OCI-LY7 (cell line): ENCODE data around the gene DOHH.

ENCODE experiments used
- EZH2phosphoT487 ChIP-seq: fragments of 200-600 bp; sonication (generic); IDR thresholded peaks from 2 replicates; pipeline ENCODE4 v1.6.1; 2018; ENCODE audit warnings: low read depth, borderline replicate concordance, mild to moderate bottlenecking, mixed run types, antibody characterized with exemption, low read length, moderate library complexity, mixed read lengths
- TF ChIP-seq, protein P1 (sequence below): fragments of 200-600 bp; sonication (generic); conservative IDR thresholded peaks from 2 replicates; pipeline ENCODE4 v1.5.1; 2014; ENCODE audit warnings: mild to moderate bottlenecking, antibody characterized with exemption, low read length, moderate library complexity, mixed read lengths

DNA sequence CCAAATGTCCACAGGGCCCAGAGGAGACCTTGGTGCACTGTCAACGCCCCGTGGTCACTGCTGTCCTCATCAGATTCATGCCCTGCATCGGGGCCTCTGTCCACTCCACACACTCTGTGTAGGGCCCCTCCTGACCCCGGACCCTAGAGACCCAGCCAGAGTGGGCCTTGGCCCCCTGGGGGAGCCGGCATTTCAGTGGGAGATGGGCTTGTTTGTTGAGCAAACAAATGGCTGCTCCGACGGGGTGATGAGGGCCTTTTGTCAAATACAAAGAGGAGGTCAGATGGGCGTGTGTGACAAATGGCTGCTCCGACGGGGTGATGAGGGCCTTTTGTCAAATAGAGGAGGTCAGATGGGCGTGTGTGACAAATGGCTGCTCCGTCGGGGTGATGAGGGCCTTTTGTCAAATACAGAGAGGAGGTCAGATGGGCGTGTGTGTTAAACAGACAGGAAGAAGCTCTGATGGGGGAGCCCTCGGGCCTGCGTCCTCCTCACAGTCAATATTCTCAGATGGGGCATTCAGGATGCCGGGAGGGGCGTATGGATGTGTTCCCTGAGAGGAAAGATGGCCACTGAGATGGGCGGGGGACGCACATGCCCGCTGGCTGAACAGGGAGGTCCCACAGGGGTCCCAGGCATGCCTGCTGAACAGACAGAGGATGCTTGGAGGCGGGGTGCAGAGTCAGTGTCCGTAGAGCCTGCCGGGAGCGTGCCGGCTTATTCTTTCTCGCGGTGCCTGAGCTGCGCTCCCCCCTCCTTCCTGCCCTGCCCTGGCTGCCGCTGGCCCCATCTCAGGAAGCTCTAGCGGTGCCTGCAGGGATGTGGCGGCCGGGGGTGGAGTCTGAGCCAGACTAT lies 56.4 kb downstream of the DOHH start:
- TF ChIP-seq, protein P1, sequence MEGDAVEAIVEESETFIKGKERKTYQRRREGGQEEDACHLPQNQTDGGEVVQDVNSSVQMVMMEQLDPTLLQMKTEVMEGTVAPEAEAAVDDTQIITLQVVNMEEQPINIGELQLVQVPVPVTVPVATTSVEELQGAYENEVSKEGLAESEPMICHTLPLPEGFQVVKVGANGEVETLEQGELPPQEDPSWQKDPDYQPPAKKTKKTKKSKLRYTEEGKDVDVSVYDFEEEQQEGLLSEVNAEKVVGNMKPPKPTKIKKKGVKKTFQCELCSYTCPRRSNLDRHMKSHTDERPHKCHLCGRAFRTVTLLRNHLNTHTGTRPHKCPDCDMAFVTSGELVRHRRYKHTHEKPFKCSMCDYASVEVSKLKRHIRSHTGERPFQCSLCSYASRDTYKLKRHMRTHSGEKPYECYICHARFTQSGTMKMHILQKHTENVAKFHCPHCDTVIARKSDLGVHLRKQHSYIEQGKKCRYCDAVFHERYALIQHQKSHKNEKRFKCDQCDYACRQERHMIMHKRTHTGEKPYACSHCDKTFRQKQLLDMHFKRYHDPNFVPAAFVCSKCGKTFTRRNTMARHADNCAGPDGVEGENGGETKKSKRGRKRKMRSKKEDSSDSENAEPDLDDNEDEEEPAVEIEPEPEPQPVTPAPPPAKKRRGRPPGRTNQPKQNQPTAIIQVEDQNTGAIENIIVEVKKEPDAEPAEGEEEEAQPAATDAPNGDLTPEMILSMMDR = no peak
- no peak for TF ChIP-seq EZH2phosphoT487
